ENCODE data around the gene TBL1X. TPM values are rescaled to one million over a fixed set of nuclear protein-coding genes. Genes with fewer than 3 reads are reported as not detected.

The TBL1X gene
- total RNA-seq, 2 donors from 2014 or later = 9.2 to 17.4 TPM

- ATAC-seq (peak in 1 of 2 donors; percentile 13), DNase-seq (ENCODE audit: low spot score in 2 of 2) (no peak)
- no peaks in the 10 kb centered on the region for H3K36me3 Mint-ChIP-seq
- H3K27ac Mint-ChIP-seq = no peak overlapping the region
- no peaks in the 10 kb centered on the region for H3K9me3 Mint-ChIP-seq
Measured at GRCh38 chrX:9785254-9785943, 320.5 kb downstream of the TBL1X start.

DNA sequence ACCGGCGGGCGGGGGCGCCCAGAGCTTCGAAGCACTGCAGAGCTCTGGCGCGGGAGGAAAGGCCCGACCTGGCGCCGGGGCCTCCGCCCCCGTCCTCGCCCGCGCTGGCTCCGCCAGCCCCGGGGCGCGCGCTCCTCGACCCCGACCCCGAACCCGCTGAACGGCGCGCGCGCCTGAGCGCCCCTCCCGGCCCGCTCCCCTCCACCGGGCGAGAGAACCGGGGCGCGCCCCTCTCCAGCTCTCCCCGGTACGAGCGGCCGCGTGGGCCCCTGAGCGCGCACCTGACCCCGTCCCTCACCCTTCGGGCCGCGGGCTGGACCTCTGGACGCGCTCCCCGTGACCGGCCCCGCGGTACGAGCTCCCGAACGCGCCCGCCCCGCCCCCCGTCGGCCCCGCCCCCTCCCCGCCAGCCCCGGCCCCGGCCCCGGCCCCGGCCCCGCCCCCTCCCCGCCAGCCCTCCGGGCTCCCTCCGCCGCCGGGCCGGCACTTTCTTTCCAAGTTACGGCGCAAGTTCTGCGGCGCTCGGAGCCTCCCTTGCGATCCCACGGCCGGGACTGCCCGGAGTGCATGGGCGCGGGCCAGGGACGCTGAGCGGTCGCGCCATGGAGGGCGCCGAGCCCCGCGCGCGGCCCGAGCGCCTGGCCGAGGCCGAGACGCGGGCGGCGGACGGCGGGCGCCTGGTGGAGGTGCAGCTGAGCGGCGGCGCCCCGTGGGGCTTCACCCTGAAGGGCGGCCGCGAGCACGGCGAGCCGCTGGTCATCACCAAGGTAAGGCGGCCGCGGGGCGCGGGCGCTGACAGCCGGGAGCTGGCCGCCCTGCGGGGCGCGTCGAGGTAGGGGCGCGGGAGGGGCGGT is 321.3 kb downstream of the TBL1X start, which contains the start of gene SHROOM2:
TSS of gene SHROOM2 (plus strand) at position 486 of the 854 bp plus-strand sequence. CDS start at position 603, 117 bp downstream.
- Mint-ChIP-seq H3K36me3 (no peaks in the 10 kb centered on the region), H3K27ac (no peak within 1 kb of the TSS), H3K9me3 (no peaks in the 10 kb centered on the region)
- ATAC-seq (peak in 1 of 2 donors; percentile 37), DNase-seq (ENCODE audit: low spot score in 2 of 2) (peak in 1 of 2 donors; percentile 3)

DNA sequence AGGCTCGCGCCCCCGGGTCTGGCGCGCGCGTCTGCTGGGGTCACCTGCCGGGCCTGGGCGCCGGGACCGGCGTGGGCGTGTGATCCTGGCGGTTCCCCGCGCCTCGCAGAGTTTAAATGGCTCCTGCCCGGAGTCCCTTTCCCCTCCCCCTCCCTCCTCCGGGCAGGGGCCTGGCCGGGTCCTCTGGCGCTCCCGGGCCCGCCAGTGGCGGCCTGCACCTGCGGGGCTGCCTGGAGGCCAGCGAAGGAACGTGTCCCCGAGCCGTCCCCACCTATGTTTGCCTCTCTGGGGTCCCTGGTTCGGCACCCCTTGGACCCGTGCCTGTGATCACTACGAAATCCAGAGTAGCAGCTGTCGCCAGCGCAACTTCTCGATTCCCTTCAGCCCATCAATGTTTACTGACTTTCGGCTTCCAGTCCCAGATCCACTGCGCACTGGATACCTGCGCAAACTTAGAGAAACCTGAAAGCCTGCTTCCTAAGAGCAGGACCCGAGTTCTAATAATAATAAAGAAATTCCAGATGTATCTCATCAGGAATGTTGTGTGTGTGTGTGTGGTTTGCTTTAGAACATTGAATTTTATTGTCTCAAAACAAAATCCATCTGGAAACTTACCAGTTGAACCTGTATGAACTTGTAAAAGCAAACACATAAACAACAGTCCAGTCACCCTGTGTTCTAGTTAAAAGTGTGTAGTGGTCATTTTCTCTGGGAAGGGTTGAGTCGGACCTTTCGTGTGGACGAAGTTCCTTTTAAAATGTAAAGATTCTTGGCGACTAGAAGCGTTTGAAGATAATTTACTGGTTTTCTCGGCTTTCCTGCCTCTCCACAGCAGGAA is 322.2 kb downstream of the TBL1X start:
- no peaks in the 10 kb centered on the region for H3K9me3 Mint-ChIP-seq
- no peak overlapping the region for H3K27ac Mint-ChIP-seq
- no peak for ATAC-seq
- H3K36me3 Mint-ChIP-seq = no peaks in the 10 kb centered on the region
- DNase-seq (ENCODE audit: low spot score in 2 of 2) = no peak

DNA sequence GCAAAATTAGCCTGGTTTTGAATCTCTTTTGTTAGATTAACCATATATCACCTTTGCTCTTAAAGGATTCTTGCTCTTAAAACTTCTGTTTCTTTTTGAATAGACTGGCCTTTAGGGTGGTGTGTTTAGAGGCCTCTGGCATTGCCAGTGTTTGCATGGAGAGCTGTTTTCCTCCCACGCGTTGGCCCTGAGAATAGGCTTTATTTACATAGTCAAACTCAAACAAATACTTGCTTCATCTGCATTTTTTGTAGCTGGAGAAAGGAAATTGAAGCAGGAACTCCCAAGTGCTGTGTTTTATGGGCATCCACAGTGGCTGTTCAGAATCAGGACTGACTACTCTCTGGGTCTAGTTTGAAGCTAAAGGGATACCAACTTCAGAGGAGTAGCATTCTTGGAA is 324.1 kb downstream of the TBL1X start:
- no peak for DNase-seq (ENCODE audit: low spot score in 2 of 2)
- no peaks in the 10 kb centered on the region for H3K36me3 Mint-ChIP-seq
- no peak overlapping the region for H3K27ac Mint-ChIP-seq
- ATAC-seq = no peak
- H3K9me3 Mint-ChIP-seq = no peaks in the 10 kb centered on the region

DNA sequence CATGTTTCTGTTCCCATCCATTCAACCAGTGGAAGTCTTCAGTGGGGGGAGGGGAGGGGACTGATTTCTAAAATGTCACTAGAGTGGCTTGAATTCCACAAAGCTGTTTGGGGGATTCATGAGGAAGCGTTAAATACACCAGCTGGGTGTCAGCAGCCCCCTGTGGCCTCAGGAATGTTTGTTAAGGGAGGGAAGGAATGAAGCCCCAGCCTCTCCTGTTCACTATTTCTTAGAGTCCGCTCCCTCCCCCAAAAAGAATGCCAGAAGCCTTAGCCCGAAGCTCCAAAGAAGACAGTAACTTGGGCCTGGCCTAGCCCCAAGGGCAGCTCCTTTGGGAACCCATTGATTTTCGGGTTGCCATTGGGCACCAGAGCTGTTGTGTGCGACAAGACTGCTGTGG is 324.7 kb downstream of the TBL1X start:
- no peaks in the 10 kb centered on the region for H3K9me3 Mint-ChIP-seq
- H3K27ac Mint-ChIP-seq = no peak overlapping the region
- H3K36me3 Mint-ChIP-seq = no peaks in the 10 kb centered on the region
- ATAC-seq = no peak
- no peak for DNase-seq (ENCODE audit: low spot score in 2 of 2)
